SK-N-SH treated with all-trans-retinoic acid at 6 μM for 48 hours (cell line): ENCODE data around the gene ARAP2.

Experiments used
- ARNTL ChIP-seq: fragments of 450-650 bp; formaldehyde crosslinking; IDR thresholded peaks from 2 replicates; pipeline ENCODE4 v1.5.0; 2020; ENCODE audit warnings: low read depth, mild to moderate bottlenecking, moderate library complexity, borderline replicate concordance
- CREB5 ChIP-seq: fragments of 250-450 bp; sonication (Bioruptor Pico); IDR thresholded peaks from 2 replicates; pipeline ENCODE4 v1.5.1; 2020; ENCODE audit warnings: low read depth, mild to moderate bottlenecking, moderate library complexity
- PATZ1 ChIP-seq: fragments of 250-450 bp; sonication (Bioruptor Pico); IDR thresholded peaks from 2 replicates; pipeline ENCODE4 v1.8.0; 2020; ENCODE audit warnings: mild to moderate bottlenecking, moderate library complexity, borderline replicate concordance
- PPARA ChIP-seq: fragments of 250-450 bp; sonication (Bioruptor Pico); IDR thresholded peaks from 2 replicates; pipeline ENCODE4 v1.5.0; 2020; ENCODE audit warnings: mild to moderate bottlenecking, borderline replicate concordance
- SNAI2 ChIP-seq: fragments of 250-450 bp; sonication (Bioruptor Pico); IDR thresholded peaks from 2 replicates; pipeline ENCODE4 v1.5.0; 2020; ENCODE audit warnings: mild to moderate bottlenecking, moderate library complexity
- ZFP30 ChIP-seq: fragments of 450-650 bp; formaldehyde crosslinking; IDR thresholded peaks from 2 replicates; pipeline ENCODE4 v1.5.0; 2022; ENCODE audit warnings: mild to moderate bottlenecking, moderate library complexity
- ZNF70 ChIP-seq: fragments of 450-650 bp; formaldehyde crosslinking; IDR thresholded peaks from 2 replicates; pipeline ENCODE4 v1.5.0; 2020; ENCODE audit warnings: mild to moderate bottlenecking, moderate library complexity

GRCh38 chr4:36152735-36153134, 91.6 kb downstream of the ARAP2 start:
- TF ChIP-seq ZNF70 (CRISPR knock-in tag) (no peak), ARNTL (CRISPR knock-in tag) (no peak), PPARA (CRISPR knock-in tag) (no peak), ZFP30 (CRISPR knock-in tag) (no peak), SNAI2 (CRISPR knock-in tag) (no peak), CREB5 (no peak), PATZ1 (CRISPR knock-in tag) (no peak)
